Epithelial cell of esophagus (primary cell): ENCODE data around the gene PRKCZ.

ENCODE experiments used
- DNase-seq: peaks from one replicate; pipeline ENCODE4 v3.0.0; 2010; ENCODE audit warnings: low read depth
- H3K4me3 ChIP-seq: 2 replicates; pipeline ENCODE4 v1.5.1; 2011; ENCODE audit warnings: mild to moderate bottlenecking, low read length, control low read depth
- TF ChIP-seq, protein P1 (sequence below): IDR thresholded peaks from 2 replicates; pipeline ENCODE4 v1.5.1; 2011; ENCODE audit warnings: low read depth, mild to moderate bottlenecking, low read length, control low read depth, inconsistent platforms; ENCODE audit not compliant: insufficient read depth; ENCODE audit errors: missing control alignments

The PRKCZ gene

DNA sequence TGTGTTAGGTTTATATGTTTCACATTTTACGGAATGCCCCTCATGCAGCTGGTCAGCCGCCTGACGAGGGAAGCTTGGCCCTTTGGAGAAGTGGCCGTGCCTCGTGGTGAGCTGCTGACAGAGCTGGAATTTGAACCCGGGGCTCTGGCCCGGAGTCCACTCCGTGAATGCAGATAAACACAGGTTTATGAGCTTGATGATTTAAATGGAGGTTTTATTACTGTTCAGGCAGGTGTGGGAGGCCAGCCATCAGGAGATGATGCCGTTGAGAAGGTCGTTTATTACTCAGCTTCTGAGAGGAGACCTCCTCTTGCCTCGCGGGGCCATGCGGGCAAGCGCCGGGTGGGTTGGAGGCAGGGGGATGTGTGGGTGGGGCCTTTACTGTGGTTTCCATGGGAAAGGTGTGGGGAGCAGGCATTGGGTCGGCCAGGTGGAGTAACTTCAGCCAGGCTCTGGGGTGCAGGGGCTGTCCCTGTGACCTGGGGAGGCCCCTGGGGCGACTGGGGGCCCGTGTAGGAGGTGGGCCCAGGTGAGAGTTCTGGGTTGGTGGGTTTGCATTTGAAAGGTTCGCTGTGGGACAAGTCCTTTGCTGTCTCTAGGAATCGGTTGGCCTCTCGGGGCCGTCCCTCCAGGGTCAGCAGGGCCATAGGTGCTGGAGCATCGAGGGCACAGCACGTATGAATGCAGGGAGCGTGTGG lies 22.0 kb downstream of the PRKCZ start:
- H3K4me3 ChIP-seq, result no peak overlapping the region
- no peak for DNase-seq
- TF ChIP-seq, protein P1, sequence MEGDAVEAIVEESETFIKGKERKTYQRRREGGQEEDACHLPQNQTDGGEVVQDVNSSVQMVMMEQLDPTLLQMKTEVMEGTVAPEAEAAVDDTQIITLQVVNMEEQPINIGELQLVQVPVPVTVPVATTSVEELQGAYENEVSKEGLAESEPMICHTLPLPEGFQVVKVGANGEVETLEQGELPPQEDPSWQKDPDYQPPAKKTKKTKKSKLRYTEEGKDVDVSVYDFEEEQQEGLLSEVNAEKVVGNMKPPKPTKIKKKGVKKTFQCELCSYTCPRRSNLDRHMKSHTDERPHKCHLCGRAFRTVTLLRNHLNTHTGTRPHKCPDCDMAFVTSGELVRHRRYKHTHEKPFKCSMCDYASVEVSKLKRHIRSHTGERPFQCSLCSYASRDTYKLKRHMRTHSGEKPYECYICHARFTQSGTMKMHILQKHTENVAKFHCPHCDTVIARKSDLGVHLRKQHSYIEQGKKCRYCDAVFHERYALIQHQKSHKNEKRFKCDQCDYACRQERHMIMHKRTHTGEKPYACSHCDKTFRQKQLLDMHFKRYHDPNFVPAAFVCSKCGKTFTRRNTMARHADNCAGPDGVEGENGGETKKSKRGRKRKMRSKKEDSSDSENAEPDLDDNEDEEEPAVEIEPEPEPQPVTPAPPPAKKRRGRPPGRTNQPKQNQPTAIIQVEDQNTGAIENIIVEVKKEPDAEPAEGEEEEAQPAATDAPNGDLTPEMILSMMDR, result no peak

DNA sequence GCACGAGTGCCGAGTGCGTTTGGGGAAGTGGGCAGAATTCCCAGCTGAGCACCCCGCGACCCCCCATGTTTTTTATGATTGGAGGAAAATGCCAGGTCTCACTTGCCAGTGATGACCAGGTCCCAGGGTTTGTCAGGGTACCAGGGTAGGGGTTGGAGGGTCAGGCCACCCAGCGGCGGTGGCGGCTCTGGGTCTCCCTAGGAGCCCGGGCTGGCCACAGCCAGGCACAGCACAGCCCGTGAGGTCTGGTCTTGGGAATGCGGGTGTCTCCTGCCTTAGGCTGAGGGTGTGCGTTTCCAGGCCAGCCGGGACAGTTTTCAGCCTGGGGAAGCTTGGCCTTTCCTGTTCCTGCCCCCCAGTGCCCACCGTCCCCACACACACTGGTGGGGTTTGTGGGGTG lies 22.7 kb downstream of the PRKCZ start:
- TF ChIP-seq, protein P1, result no peak
- no peak overlapping the region for H3K4me3 ChIP-seq
- no peak for DNase-seq

DNA sequence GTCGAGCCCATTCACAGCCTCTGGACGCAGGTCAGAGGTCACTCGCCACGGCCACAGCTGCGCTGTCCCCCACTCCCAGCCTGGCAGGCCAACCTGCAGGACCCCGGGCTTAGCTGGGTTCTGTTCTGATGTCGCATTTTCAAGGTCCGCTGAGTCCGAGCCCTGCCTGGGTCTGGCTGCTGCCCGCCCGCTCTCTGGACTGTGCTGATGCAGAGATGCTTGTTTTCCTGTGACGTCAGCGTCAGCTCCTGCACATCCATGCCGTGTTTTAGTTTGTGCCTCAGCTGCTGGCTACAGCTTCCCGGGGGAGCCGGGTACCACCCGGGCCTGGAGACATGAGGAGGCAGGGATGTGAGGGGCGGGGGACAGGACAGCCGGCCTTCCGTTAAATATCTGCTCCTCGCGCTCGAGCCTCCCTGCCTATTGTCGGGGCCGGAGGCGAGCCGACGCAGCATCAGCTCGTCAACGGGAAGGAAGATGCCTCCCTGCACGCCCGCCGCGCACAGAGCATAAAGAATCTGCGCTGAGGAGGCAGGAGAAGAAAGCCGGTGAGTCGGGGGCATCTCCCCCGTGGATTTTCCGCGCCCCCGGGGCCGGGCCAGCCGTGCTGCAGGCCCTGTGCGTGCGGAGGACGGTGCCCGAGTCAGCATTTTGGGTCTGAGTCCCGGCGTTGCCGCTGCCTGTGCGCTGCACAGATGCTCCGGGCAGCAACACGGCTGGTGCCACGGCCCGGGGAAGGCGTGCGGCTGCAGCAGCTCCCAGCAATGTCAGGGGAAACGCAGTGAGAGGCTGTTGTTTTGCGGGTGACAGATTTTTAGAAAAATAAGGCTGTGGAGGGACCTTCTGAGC lies 23.4 kb downstream of the PRKCZ start:
- no peak for DNase-seq
- TF ChIP-seq, protein P1, result no peak
- no peak overlapping the region for H3K4me3 ChIP-seq

DNA sequence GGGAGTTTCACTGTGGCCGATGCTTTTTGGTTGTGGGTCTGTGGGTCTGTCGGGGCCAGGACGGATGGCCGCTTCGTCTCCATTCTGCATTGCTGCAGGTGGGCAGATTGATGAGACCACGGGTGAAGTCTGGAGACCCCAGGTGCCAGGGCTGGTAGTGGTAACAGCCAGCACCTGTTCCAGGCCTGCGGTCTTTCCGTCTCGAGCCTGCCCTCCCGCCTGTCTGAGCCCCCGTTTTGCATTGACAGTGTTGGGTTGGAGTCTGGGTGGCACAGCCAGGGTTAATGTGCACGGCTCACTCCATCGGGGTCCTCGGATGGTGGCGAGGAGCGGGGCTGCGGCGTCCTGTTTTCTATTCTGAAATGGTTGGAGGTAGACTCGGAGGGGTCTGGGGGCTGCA lies 24.2 kb downstream of the PRKCZ start:
- no peak overlapping the region for H3K4me3 ChIP-seq
- DNase-seq, result no peak
- TF ChIP-seq, protein P1, result no peak

DNA sequence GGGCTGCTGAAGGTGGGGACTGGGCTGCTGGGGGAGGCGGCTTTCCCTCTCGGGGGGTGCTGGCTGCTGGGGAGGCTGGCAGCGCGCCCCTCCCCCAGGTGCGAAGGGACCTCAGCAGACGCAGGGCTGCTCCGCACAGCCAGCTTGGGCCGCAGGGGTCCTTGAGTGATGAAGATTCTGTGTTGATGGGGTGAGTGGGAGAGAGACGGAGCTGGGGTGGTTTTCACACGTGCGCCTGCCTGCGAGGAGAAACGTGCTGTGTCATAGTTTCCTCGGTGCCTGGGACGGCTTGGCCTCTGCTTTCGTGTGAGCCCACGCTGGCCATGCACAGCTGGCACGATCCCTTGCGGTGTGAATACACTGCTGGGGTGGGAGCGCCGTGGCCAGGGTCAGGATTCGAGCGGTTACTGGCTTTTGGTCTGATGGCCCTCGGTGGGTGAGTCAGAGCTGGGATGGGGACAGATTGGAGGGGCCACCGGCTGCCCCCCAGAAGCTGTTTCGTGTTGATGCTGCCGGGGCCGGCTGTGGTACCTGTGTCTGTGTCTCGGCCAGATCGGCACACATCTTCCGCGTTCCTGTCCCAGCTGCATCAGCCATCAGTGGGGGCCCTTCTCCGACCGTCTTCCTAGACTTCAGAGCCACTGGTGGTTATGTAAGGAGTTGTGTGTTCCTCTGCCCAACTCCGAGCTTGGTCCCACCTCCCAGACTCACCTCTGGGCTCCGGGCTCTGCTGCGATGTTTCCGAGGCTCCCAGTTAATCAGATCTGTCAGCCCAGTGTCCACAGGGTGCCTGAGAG lies 24.9 kb downstream of the PRKCZ start:
- H3K4me3 ChIP-seq, result no peak overlapping the region
- no peak for DNase-seq
- TF ChIP-seq, protein P1, result no peak

DNA sequence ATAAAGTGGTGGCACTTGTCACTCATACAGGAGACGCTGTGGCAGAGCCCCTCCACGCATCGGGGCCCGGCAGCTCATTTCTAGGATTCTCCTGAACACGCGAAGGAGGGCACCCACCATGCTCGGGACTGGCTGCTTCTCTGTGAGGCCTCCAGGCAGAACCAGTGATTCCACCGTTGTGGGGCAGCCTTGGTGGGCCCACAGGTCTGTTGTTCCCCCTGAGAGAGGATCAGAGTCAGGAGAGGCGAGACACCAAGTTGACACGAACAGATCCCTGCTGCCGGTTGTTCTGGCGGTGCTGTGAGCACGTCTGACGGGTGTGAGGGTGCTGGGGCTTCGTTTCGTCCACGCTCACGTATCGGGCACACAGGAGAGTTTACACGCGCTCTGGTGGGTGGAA lies 26.6 kb downstream of the PRKCZ start:
- TF ChIP-seq, protein P1, result no peak
- DNase-seq, result no peak
- H3K4me3 ChIP-seq, result no peak overlapping the region
